MCF 10A (cell line): ENCODE data around the gene XPC. TPM values are rescaled to one million over a fixed set of nuclear protein-coding genes. Genes with fewer than 3 reads are reported as not detected.

ENCODE experiments used
- BruUV-seq: library from RNA; stranded (reverse); fragments of 400-500 nt; replicated peaks from 2 replicates; lab custom pipeline; 2021; lab: Mats Ljungman, UMichigan
- CTCF ChIA-PET: fragments of 300-600 bp; sonication (Branson Sonifier 250); formaldehyde crosslinking; extraction: SDS; loops from one replicate; lab custom pipeline; 2021; ENCODE audit warnings: antibody characterized with exemption, inconsistent platforms; lab: Yijun Ruan, JAX
- POLR2A ChIA-PET: fragments of 300-600, 350-650 bp; sonication (Branson Sonifier 250); formaldehyde crosslinking; extraction: SDS; loops from one replicate; lab custom pipeline; 2020; ENCODE audit warnings: antibody characterized with exemption, inconsistent platforms; lab: Yijun Ruan, JAX
- DNase-seq: peaks from one replicate; pipeline ENCODE4 v3.0.0-alpha.2; 2018; ENCODE audit not compliant: unreplicated experiment
- H3K27ac Mint-ChIP-seq: one replicate; pipeline ENCODE4 v1.8.0; 2022; ENCODE audit warnings: mild to moderate bottlenecking, low read depth, mixed read lengths; ENCODE audit not compliant: unreplicated experiment
- H3K27me3 Mint-ChIP-seq: one replicate; pipeline ENCODE4 v1.8.0; 2022; ENCODE audit warnings: mixed read lengths; ENCODE audit not compliant: insufficient read depth, unreplicated experiment
- H3K36me3 Mint-ChIP-seq: one replicate; pipeline ENCODE4 v1.8.0; 2022; ENCODE audit warnings: mild to moderate bottlenecking, moderate library complexity, mixed read lengths; ENCODE audit not compliant: insufficient read depth, unreplicated experiment
- H3K4me1 Mint-ChIP-seq: one replicate; pipeline ENCODE4 v1.8.0; 2022; ENCODE audit warnings: mixed read lengths; ENCODE audit not compliant: insufficient read depth, unreplicated experiment
- H3K4me3 Mint-ChIP-seq: one replicate; pipeline ENCODE4 v1.8.0; 2022; ENCODE audit warnings: mild to moderate bottlenecking, moderate library complexity, mixed read lengths; ENCODE audit not compliant: unreplicated experiment
- H3K9me3 Mint-ChIP-seq: one replicate; pipeline ENCODE4 v1.8.0; 2022; ENCODE audit warnings: mixed read lengths; ENCODE audit not compliant: unreplicated experiment
- CTCF ChIP-seq: fragments of 200-600 bp; IDR thresholded peaks from one replicate; pipeline ENCODE4 v1.8.0; 2022; ENCODE audit warnings: antibody characterized with exemption, mild to moderate bottlenecking; ENCODE audit not compliant: unreplicated experiment
- intact Hi-C: fragments of 100-400 bp; cut with micrococcal nuclease; formaldehyde crosslinking; loops from 2 replicates; pipeline ENCODE4 v1.14.1; 2022
- total RNA-seq: library from RNA; stranded (reverse); gene quantifications from 2 replicates; pipeline ENCODE4 v1.2.3, GENCODE V29; 2022

XPC gene
- total RNA-seq, 1 experiment from 2014 or later = 73.3 TPM

DNA sequence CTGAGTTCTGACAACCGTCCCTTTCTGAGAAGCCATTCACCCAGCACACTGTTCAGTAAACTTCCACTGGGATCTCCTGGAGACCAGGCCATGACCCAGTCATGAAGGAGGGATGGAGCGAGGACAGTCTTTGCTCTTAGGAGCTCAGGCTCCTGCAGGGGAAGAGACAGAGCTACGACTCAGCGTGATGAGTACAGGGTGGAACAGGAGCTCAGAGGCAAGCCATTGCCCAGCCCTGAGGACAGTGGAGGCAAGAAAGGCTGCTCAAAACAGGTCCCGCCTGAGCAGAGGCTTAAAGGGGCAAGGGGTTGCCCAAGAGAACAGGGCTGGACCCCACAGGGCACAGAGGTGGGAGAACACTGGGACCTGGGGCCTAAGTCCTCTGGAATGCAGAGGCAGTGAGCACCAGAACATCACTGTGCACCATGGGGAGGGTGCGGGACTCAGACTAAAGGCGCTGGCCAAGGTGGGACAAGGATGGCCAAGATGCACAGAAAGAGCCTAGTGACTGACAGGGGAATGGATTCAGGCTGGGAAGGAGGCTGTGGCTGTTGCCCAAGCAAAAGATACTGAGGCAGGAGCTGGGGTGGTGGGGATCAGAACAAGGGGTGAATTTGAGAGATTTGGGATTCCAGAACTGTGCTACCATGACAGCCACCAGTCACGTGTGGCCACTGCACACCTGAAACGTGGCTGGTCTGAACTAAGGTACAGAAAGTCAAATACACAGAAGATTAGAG lies 27.7 kb downstream of the XPC start:
- H3K4me3 Mint-ChIP-seq = no peak overlapping the region
- intact Hi-C loops = no loop called here
- ChIA-PET POLR2A (interaction anchor here (2.9 to 6.8 kb wide), 2 partner anchors 26 to 28 kb away, joined by 14 to 33 read pairs; partner anchors contain the start of genes CHCHD4, LSM3, TMEM43 and XPC), CTCF (interaction anchor here (1.2 to 2.3 kb wide), 3 partner anchors 20 to 358 kb away, joined by 3 to 6 read pairs (median 5); no protein-coding TSS in a partner anchor)
- no peak for TF ChIP-seq CTCF
- BruUV-seq = no TSS peak
- H3K27me3 Mint-ChIP-seq = no peaks in the 10 kb centered on the region
- no peaks in the 10 kb centered on the region for H3K9me3 Mint-ChIP-seq
- no peak for DNase-seq
- peaks cover 97% of the 10 kb centered on the region for H3K36me3 Mint-ChIP-seq
- peak overlapping the region; percentile 85 for H3K27ac Mint-ChIP-seq
- peaks cover 6% of the 10 kb centered on the region for H3K4me1 Mint-ChIP-seq

GRCh38 chr3:14150078-14150477 lies 28.3 kb downstream of the XPC start:
- intact Hi-C loops = no loop called here
- H3K36me3 Mint-ChIP-seq = peaks cover 91% of the 10 kb centered on the region
- peaks cover 10% of the 10 kb centered on the region for H3K4me1 Mint-ChIP-seq
- CTCF ChIA-PET = interaction anchor here (0.9 to 2.3 kb wide), 4 partner anchors 20 to 359 kb away, joined by 3 to 6 read pairs (median 4); no protein-coding TSS in a partner anchor
- H3K4me3 Mint-ChIP-seq = no peak overlapping the region
- no peaks in the 10 kb centered on the region for H3K27me3 Mint-ChIP-seq
- BruUV-seq = no TSS peak
- POLR2A ChIA-PET = interaction anchor here (1.5 to 6.8 kb wide), 3 partner anchors 21 to 29 kb away, joined by 7 to 33 read pairs (median 8); partner anchors contain the start of genes CHCHD4, LSM3, TMEM43 and XPC
- no peak for DNase-seq
- no peak for TF ChIP-seq CTCF
- peak overlapping the region; percentile 85 for H3K27ac Mint-ChIP-seq
- H3K9me3 Mint-ChIP-seq = no peaks in the 10 kb centered on the region

DNA sequence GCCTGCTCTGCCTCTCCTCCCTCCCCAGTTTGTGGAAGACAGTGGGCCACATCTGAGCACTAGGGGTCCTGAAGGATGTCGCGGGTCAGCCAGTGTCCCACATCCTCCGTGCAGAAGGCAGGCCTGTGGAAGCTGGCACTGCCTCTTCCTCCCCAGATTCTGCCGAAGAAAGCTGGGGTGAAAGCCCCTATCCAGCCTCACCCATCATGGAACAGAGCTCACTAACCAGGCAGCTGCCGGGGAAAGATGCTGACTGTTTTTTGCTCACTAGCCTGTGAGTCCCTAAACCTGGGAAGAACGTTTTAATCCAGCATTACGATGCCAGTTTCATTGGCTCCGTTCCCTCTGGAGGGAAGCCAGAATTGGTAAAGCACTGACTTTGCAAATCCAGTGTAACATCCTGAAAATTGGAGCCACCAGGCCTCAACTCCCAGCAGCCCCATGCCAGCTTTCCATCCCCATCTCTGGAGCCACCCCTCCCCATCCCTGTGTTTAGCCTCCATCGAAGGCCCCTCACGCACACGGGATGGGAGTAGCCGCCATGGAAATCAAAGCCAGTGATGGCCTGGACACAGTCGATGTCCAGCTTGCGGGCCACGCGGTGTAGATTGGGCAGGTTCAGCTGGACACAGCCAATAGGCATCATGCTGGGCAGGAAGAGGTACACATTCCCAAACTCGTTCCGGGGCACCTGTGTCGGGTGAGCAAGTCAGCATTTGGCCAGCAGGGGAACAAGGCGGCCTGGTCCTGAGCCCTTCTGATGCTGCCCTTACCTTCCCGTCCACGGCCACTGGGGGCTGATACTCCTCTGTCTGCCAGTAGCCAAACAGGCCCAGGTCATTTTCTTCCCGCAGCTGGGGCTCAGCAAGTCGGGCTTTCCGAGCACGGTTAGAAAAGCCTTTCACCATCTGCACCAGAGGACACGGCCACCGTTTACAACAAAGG lies 30.1 kb downstream of the XPC start:
- H3K36me3 Mint-ChIP-seq = peaks cover 73% of the 10 kb centered on the region
- peak overlapping the region; percentile 99 for H3K27ac Mint-ChIP-seq
- no peak for DNase-seq
- no TSS peak for BruUV-seq
- ChIA-PET CTCF (interaction anchor here (1.5 to 2.3 kb wide), 2 partner anchors 22 to 27 kb away, joined by 5 read pairs; no protein-coding TSS in a partner anchor), POLR2A (interaction anchor here (1.5 to 6.8 kb wide), 4 partner anchors 22 to 30 kb away, joined by 3 to 33 read pairs (median 8); partner anchors contain the start of genes CHCHD4, LSM3, TMEM43 and XPC)
- no peak for TF ChIP-seq CTCF
- H3K27me3 Mint-ChIP-seq = no peaks in the 10 kb centered on the region
- H3K9me3 Mint-ChIP-seq = no peaks in the 10 kb centered on the region
- intact Hi-C loops = no loop called here
- H3K4me1 Mint-ChIP-seq = peaks cover 20% of the 10 kb centered on the region
- H3K4me3 Mint-ChIP-seq = no peak overlapping the region
